22Rv1 (cell line): ENCODE measurements around the gene ZEB2.

Experiments used
- CTCF ChIP-seq: fragments of 450-650 bp; IDR thresholded peaks from 2 replicates; pipeline ENCODE4 v1.5.1; 2017; ENCODE audit warnings: mild to moderate bottlenecking
- ZFX ChIP-seq: fragments of 450-650 bp; IDR thresholded peaks from 2 replicates; pipeline ENCODE4 v1.6.1; 2017; ENCODE audit warnings: antibody characterized with exemption, borderline replicate concordance

GRCh38 chr2:144522176-144522896, 2.4 kb upstream of the ZEB2 start:
- TF ChIP-seq CTCF = no peak
- TF ChIP-seq ZFX = no peak
